OCI-LY1 (cell line): ENCODE data around the gene MYO5C.

Experiments
- H2AFZ ChIP-seq: fragments of 200-600 bp; sonication (generic), shearing (Covaris generic); 2 replicates; pipeline ENCODE4 v1.6.0; 2014; ENCODE audit warnings: antibody characterized with exemption, mild to moderate bottlenecking, low read length
- H3F3A ChIP-seq: fragments of 200-600 bp; sonication (generic), shearing (Covaris generic); 2 replicates; pipeline ENCODE4 v1.6.0; 2014; ENCODE audit warnings: mild to moderate bottlenecking, antibody characterized with exemption, low read length, moderate library complexity; ENCODE audit not compliant: insufficient read depth
- H3K27ac ChIP-seq: fragments of 200-600 bp; sonication (generic); 2 replicates; pipeline ENCODE4 v1.5.1; 2014; ENCODE audit warnings: low read length, mixed run types, mild to moderate bottlenecking, low read depth; ENCODE audit not compliant: poor library complexity, severe bottlenecking
- H3K27me3 ChIP-seq: fragments of 200-600 bp; sonication (generic); 2 replicates; pipeline ENCODE4 v1.6.0; 2014; ENCODE audit warnings: antibody characterized with exemption, mild to moderate bottlenecking, low read length, moderate library complexity; ENCODE audit not compliant: insufficient read depth
- H3K36me3 ChIP-seq: fragments of 200-600 bp; sonication (generic); 2 replicates; pipeline ENCODE4 v1.6.1; 2014; ENCODE audit warnings: mild to moderate bottlenecking, antibody characterized with exemption, low read length, moderate library complexity, mixed read lengths; ENCODE audit not compliant: insufficient read depth
- H3K4me1 ChIP-seq: fragments of 200-600 bp; sonication (generic); 2 replicates; pipeline ENCODE4 v1.5.1; 2014; ENCODE audit warnings: mild to moderate bottlenecking, low read length, moderate library complexity; ENCODE audit not compliant: insufficient read depth, severe bottlenecking
- H3K4me2 ChIP-seq: fragments of 200-600 bp; sonication (generic), shearing (Covaris generic); 2 replicates; pipeline ENCODE4 v1.6.1; 2014; ENCODE audit warnings: low read length
- H3K4me3 ChIP-seq: fragments of 200-600 bp; sonication (generic); 2 replicates; pipeline ENCODE4 v1.5.1; 2014; ENCODE audit warnings: low read length, low read depth, mild to moderate bottlenecking, mixed read lengths; ENCODE audit not compliant: poor library complexity, severe bottlenecking
- H3K79me2 ChIP-seq: fragments of 200-600 bp; shearing (Covaris generic); 2 replicates; pipeline ENCODE4 v1.6.1; 2016; ENCODE audit warnings: mixed run types, low read length, mixed read lengths; ENCODE audit not compliant: insufficient read depth
- H3K9ac ChIP-seq: fragments of 200-600 bp; sonication (generic), shearing (Covaris generic); 2 replicates; pipeline ENCODE4 v1.6.1; 2014; ENCODE audit warnings: mild to moderate bottlenecking, low read length, mixed read lengths
- H3K9me2 ChIP-seq: fragments of 200-600 bp; sonication (generic), shearing (Covaris generic); 2 replicates; pipeline ENCODE4 v1.6.1; 2014; ENCODE audit warnings: low read depth, mild to moderate bottlenecking, low read length, mixed read lengths
- H3K9me3 ChIP-seq: fragments of 200-600 bp; shearing (Covaris generic); 2 replicates; pipeline ENCODE4 v1.6.1; 2014; ENCODE audit warnings: low read length, mixed read lengths
- H4K20me1 ChIP-seq: fragments of 200-600 bp; sonication (generic), shearing (Covaris generic); 2 replicates; pipeline ENCODE4 v1.6.0; 2016; ENCODE audit warnings: mild to moderate bottlenecking, low read length; ENCODE audit not compliant: insufficient read depth
- CTCF ChIP-seq: fragments of 200-600 bp; sonication (generic), shearing (Covaris generic); IDR thresholded peaks from 2 replicates; pipeline ENCODE4 v1.5.1; 2017; ENCODE audit warnings: mild to moderate bottlenecking, antibody characterized with exemption, low read length, moderate library complexity, mixed read lengths
- EZH2 ChIP-seq: fragments of 200-600 bp; sonication (generic), shearing (Covaris generic); IDR thresholded peaks from 2 replicates; pipeline ENCODE4 v1.8.0; 2017; ENCODE audit warnings: borderline replicate concordance, mixed run types, mild to moderate bottlenecking, antibody characterized with exemption, low read length, moderate library complexity, mixed read lengths

Gene MYO5C

GRCh38 chr15:52186651-52187486 is 108.7 kb downstream of the MYO5C start:
- Histone ChIP-seq H3F3A (peaks cover 3% of the 10 kb centered on the region; the same call in 1 of the 2 replicates), H3K9me2 (no peaks in the 10 kb centered on the region), H3K4me1 (peaks cover 18% of the 10 kb centered on the region), H3K4me3 (no peak overlapping the region), H3K36me3 (no peaks in the 10 kb centered on the region), H3K4me2 (no peak overlapping the region), H3K27me3 (no peaks in the 10 kb centered on the region), H2AFZ (no peak overlapping the region), H3K79me2 (no peaks in the 10 kb centered on the region), H4K20me1 (no peaks in the 10 kb centered on the region), H3K9me3 (no peaks in the 10 kb centered on the region), H3K27ac (no peak overlapping the region), H3K9ac (no peak overlapping the region)
- TF ChIP-seq CTCF (no peak), EZH2 (no peak)

- Histone ChIP-seq H3F3A (peaks cover 3% of the 10 kb centered on the region; the same call in 1 of the 2 replicates), H2AFZ (no peak overlapping the region), H3K27ac (no peak overlapping the region), H4K20me1 (no peaks in the 10 kb centered on the region), H3K9me2 (no peaks in the 10 kb centered on the region), H3K79me2 (no peaks in the 10 kb centered on the region), H3K4me2 (no peak overlapping the region), H3K4me3 (no peak overlapping the region), H3K9ac (no peak overlapping the region), H3K27me3 (no peaks in the 10 kb centered on the region), H3K9me3 (no peaks in the 10 kb centered on the region), H3K36me3 (no peaks in the 10 kb centered on the region), H3K4me1 (peaks cover 35% of the 10 kb centered on the region)
- TF ChIP-seq EZH2 (no peak), CTCF (no peak)
Observed at GRCh38 chr15:52185151-52185561, 110.4 kb downstream of the MYO5C start.

- no peaks in the 10 kb centered on the region for H3K27me3 ChIP-seq
- H3K4me2 ChIP-seq, result no peak overlapping the region
- no peak overlapping the region for H3K4me3 ChIP-seq
- H3K9me2 ChIP-seq, result no peaks in the 10 kb centered on the region
- peaks cover 35% of the 10 kb centered on the region for H3K4me1 ChIP-seq
- H3F3A ChIP-seq, result peaks cover 3% of the 10 kb centered on the region; the same call in 1 of the 2 replicates
- no peaks in the 10 kb centered on the region for H4K20me1 ChIP-seq
- no peak overlapping the region for H3K9ac ChIP-seq
- H3K79me2 ChIP-seq, result no peaks in the 10 kb centered on the region
- H2AFZ ChIP-seq, result no peak overlapping the region
- H3K9me3 ChIP-seq, result no peaks in the 10 kb centered on the region
- no peaks in the 10 kb centered on the region for H3K36me3 ChIP-seq
- TF ChIP-seq CTCF (no peak), EZH2 (no peak)
- no peak overlapping the region for H3K27ac ChIP-seq
Observed at GRCh38 chr15:52184721-52185120, 110.9 kb downstream of the MYO5C start.
